Stimulated activated CD8-positive, alpha-beta memory T cell treated with anti-CD3 and anti-CD28 coated beads, Interleukin-15, amount 100 ng/mL, for 24 hours (primary cell): Measurements from ENCODE around the gene SCIMP.
"Not testable (repeated sequence)": the region's sequence is repeated elsewhere in the genome, so short reads cannot be mapped to it uniquely, and the experiment has no call there.

ENCODE experiments used
- DNase-seq: peaks from one replicate; pipeline ENCODE4 v3.0.0-alpha.2; 2020; ENCODE audit warnings: low read depth

The SCIMP gene

GRCh38 chr17:5184288-5184687 is 50.4 kb downstream of the SCIMP start:
- DNase-seq = no peak

- DNase-seq = no peak
Measured at GRCh38 chr17:5183410-5183793, 51.3 kb downstream of the SCIMP start.

- DNase-seq = no peak
Measured at GRCh38 chr17:5182597-5183409, 51.9 kb downstream of the SCIMP start.

- no peak for DNase-seq
Measured at GRCh38 chr17:5181509-5182305, 53.0 kb downstream of the SCIMP start.

GRCh38 chr17:5179003-5179402 is 55.7 kb downstream of the SCIMP start:
- no peak for DNase-seq

- DNase-seq = not testable (repeated sequence)
Measured at GRCh38 chr17:5175027-5175426, 59.6 kb downstream of the SCIMP start.

GRCh38 chr17:5165791-5166564 is 68.7 kb downstream of the SCIMP start:
- DNase-seq = not testable (repeated sequence)

GRCh38 chr17:5164436-5164835 is 70.2 kb downstream of the SCIMP start:
- no peak for DNase-seq

GRCh38 chr17:5161793-5162192 is 72.9 kb downstream of the SCIMP start:
- not testable (repeated sequence) for DNase-seq

- DNase-seq = not testable (repeated sequence)
Measured at GRCh38 chr17:5160702-5161101, 74.0 kb downstream of the SCIMP start.
